Neural progenitor cell (in vitro differentiated cells): Measurements from ENCODE around the gene VAT1.
"Not testable (repeated sequence)": the region's sequence is repeated elsewhere in the genome, so short reads cannot be mapped to it uniquely, and the experiment has no call there.

Experiments used
- EZH2 ChIP-seq: fragments of 200-600 bp; sonication (generic); IDR thresholded peaks from 2 replicates; pipeline ENCODE4 v1.6.1; 2017; ENCODE audit warnings: antibody characterized with exemption, mild to moderate bottlenecking, moderate library complexity
- EZH2phosphoT487 ChIP-seq: fragments of 200-600 bp; sonication (generic); IDR thresholded peaks from 2 replicates; pipeline ENCODE4 v1.6.1; 2017; ENCODE audit warnings: antibody characterized with exemption
- TF ChIP-seq, protein P1 (sequence below): fragments of 200-600 bp; sonication (generic); IDR thresholded peaks from 2 replicates; pipeline ENCODE4 v1.5.1; 2017; ENCODE audit warnings: antibody characterized with exemption, mild to moderate bottlenecking

DNA sequence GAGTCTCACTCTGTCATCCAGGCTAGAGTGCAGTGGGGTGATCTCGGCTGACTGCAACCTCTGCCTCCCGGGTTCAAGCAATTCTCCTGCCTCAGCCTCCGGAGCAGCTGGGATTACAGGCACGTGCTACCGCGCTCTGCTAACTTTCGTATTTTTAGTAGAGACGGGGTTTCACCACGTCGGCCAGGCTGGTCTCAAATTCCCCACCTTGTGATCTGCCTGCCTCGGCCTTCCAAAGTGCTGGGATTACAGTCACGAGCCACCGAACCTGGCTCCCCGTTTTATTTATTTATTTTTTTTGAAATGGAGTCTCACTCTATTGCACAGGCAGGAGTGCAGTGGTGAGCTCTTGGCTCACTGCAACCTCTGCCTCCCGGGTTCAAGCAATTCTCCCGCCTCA is 46.5 kb downstream of the VAT1 start:
- TF ChIP-seq, protein P1, sequence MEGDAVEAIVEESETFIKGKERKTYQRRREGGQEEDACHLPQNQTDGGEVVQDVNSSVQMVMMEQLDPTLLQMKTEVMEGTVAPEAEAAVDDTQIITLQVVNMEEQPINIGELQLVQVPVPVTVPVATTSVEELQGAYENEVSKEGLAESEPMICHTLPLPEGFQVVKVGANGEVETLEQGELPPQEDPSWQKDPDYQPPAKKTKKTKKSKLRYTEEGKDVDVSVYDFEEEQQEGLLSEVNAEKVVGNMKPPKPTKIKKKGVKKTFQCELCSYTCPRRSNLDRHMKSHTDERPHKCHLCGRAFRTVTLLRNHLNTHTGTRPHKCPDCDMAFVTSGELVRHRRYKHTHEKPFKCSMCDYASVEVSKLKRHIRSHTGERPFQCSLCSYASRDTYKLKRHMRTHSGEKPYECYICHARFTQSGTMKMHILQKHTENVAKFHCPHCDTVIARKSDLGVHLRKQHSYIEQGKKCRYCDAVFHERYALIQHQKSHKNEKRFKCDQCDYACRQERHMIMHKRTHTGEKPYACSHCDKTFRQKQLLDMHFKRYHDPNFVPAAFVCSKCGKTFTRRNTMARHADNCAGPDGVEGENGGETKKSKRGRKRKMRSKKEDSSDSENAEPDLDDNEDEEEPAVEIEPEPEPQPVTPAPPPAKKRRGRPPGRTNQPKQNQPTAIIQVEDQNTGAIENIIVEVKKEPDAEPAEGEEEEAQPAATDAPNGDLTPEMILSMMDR = not testable (repeated sequence)
- TF ChIP-seq EZH2phosphoT487, EZH2: not testable (repeated sequence)
